Stomach (tissue), 4 donors: ENCODE results near the gene TFF2.

Experiments
- CTCF ChIP-seq, 7 experiments: fragments of 450-650 bp in 4 of 7; fragments of 200-600 bp in 3 of 7; sonication (generic) in 3 of 7; IDR thresholded peaks; one replicate each; pipeline ENCODE4 v1.5.1; 2016 to 2019; ENCODE audit warnings: antibody characterized with exemption in 7 of 7, control low read depth in 2 of 7, mild to moderate bottlenecking in 1 of 7
- EP300 ChIP-seq: sonication (generic); formaldehyde crosslinking; IDR thresholded peaks from one replicate; pipeline ENCODE4 v1.6.1; 2017; ENCODE audit warnings: antibody characterized with exemption

GRCh38 chr21:42362700-42363099 is 11.9 kb upstream of the TFF2 start:
- TF ChIP-seq CTCF (IDR thresholded peaks at IDR 0.05), result no peak
- no peak for TF ChIP-seq EP300
